CD4-positive, alpha-beta T cell treated with Interleukin-15 for 4 hours (primary cell): ENCODE measurements around the gene ANGPTL7.
"Not testable (repeated sequence)": the region's sequence is repeated elsewhere in the genome, so short reads cannot be mapped to it uniquely, and the experiment has no call there.

Experiments
- DNase-seq: peaks from one replicate; pipeline ENCODE4 v3.0.0-alpha.2; 2020; ENCODE audit warnings: low spot score

Gene ANGPTL7

GRCh38 chr1:11169202-11169601 lies 20.0 kb upstream of the ANGPTL7 start:
- DNase-seq = no peak

GRCh38 chr1:11170102-11170501 lies 19.1 kb upstream of the ANGPTL7 start:
- DNase-seq = no peak

GRCh38 chr1:11174261-11174942 lies 14.8 kb upstream of the ANGPTL7 start:
- no peak for DNase-seq

- DNase-seq = no peak
Observed at GRCh38 chr1:11175461-11175860, 13.7 kb upstream of the ANGPTL7 start.

GRCh38 chr1:11176081-11176706 lies 13.0 kb upstream of the ANGPTL7 start:
- DNase-seq = no peak

- no peak for DNase-seq
Observed at GRCh38 chr1:11178021-11179015, 10.8 kb upstream of the ANGPTL7 start.

- no peak for DNase-seq
Observed at GRCh38 chr1:11179125-11179524, 10.0 kb upstream of the ANGPTL7 start.

GRCh38 chr1:11179749-11180148 lies 9.4 kb upstream of the ANGPTL7 start:
- DNase-seq = not testable (repeated sequence)

GRCh38 chr1:11180342-11180744 lies 8.8 kb upstream of the ANGPTL7 start:
- no peak for DNase-seq

GRCh38 chr1:11182884-11183283 lies 6.3 kb upstream of the ANGPTL7 start:
- no peak for DNase-seq

- no peak for DNase-seq
Observed at GRCh38 chr1:11184973-11185372, 4.2 kb upstream of the ANGPTL7 start.

- DNase-seq = no peak
Observed at GRCh38 chr1:11187000-11187399, 2.2 kb upstream of the ANGPTL7 start.

GRCh38 chr1:11187494-11187893 lies 1.7 kb upstream of the ANGPTL7 start:
- DNase-seq = no peak

GRCh38 chr1:11187931-11188330 lies 1.2 kb upstream of the ANGPTL7 start:
- no peak for DNase-seq

- no peak for DNase-seq
Observed at GRCh38 chr1:11188381-11188780, 774 bp upstream of the ANGPTL7 start.

GRCh38 chr1:11193376-11193775 lies 4.2 kb downstream of the ANGPTL7 start:
- no peak for DNase-seq

GRCh38 chr1:11194407-11195176 lies 5.4 kb downstream of the ANGPTL7 start:
- DNase-seq = no peak

- DNase-seq = no peak
Observed at GRCh38 chr1:11196945-11197344, 7.8 kb downstream of the ANGPTL7 start.

GRCh38 chr1:11197359-11197758 lies 8.2 kb downstream of the ANGPTL7 start:
- no peak for DNase-seq

GRCh38 chr1:11198257-11198656 lies 9.1 kb downstream of the ANGPTL7 start:
- no peak for DNase-seq

GRCh38 chr1:11198851-11199594 lies 9.9 kb downstream of the ANGPTL7 start:
- no peak for DNase-seq
